HepG2 (cell line): ENCODE results near the gene NPAS2. TPM values are rescaled to one million over a fixed set of nuclear protein-coding genes. Genes with fewer than 3 reads are reported as not detected.

ENCODE experiments used
- FLYWCH1 ChIP-seq: sonication (generic); formaldehyde crosslinking; IDR thresholded peaks from 2 replicates; pipeline ENCODE4 v1.8.1; 2023; ENCODE audit warnings: mild to moderate bottlenecking, missing genetic modification reagents
- GATAD2A ChIP-seq: IDR thresholded peaks from 2 replicates; pipeline ENCODE4 v1.6.1; 2016
- RBFOX2 ChIP-seq: fragments of 200-400 bp; formaldehyde crosslinking; IDR thresholded peaks from 2 replicates; pipeline ENCODE4 v1.6.1; 2017; ENCODE audit warnings: low read depth, mild to moderate bottlenecking, low read length
- TEAD3 ChIP-seq: optimal IDR thresholded peaks from 2 replicates; pipeline ENCODE3; 2016; ENCODE audit warnings: borderline replicate concordance
- YEATS4 ChIP-seq: sonication (generic); formaldehyde crosslinking; IDR thresholded peaks from 2 replicates; pipeline ENCODE4 v1.4.0; 2020; ENCODE audit warnings: missing genetic modification reagents, borderline replicate concordance
- ZEB1 ChIP-seq: IDR thresholded peaks from 2 replicates; pipeline ENCODE4 v1.6.1; 2012; ENCODE audit warnings: mild to moderate bottlenecking, low read depth, inconsistent platforms; ENCODE audit not compliant: insufficient replicate concordance
- ZFAT ChIP-seq: sonication (generic); formaldehyde crosslinking; conservative IDR thresholded peaks from 2 replicates; pipeline ENCODE4 v1.8.1; 2023; ENCODE audit warnings: missing genetic modification reagents, inconsistent platforms
- ZMAT3 ChIP-seq: sonication (generic); formaldehyde crosslinking; conservative IDR thresholded peaks from 2 replicates; pipeline ENCODE4 v1.7.0; 2021; ENCODE audit warnings: missing genetic modification reagents
- ZMYM2 ChIP-seq: sonication (generic); formaldehyde crosslinking; IDR thresholded peaks from 2 replicates; pipeline ENCODE4 v1.8.0; 2022; ENCODE audit warnings: mild to moderate bottlenecking, missing genetic modification reagents
- ZNF143 ChIP-seq: sonication (generic); formaldehyde crosslinking; IDR thresholded peaks from 2 replicates; pipeline ENCODE4 v1.4.0; 2020; ENCODE audit warnings: missing genetic modification reagents
- ZNF3 ChIP-seq: IDR thresholded peaks from 2 replicates; pipeline ENCODE4 v1.7.0; 2017; ENCODE audit warnings: inconsistent platforms
- ZNF326 ChIP-seq: sonication (generic); formaldehyde crosslinking; IDR thresholded peaks from 2 replicates; pipeline ENCODE4 v1.4.0; 2020; ENCODE audit warnings: missing genetic modification reagents, borderline replicate concordance
- ZNF543 ChIP-seq: sonication (generic); formaldehyde crosslinking; IDR thresholded peaks from 2 replicates; pipeline ENCODE4 v1.4.0; 2020; ENCODE audit warnings: mild to moderate bottlenecking, missing genetic modification reagents
- ZNF670 ChIP-seq: sonication (generic); formaldehyde crosslinking; IDR thresholded peaks from 2 replicates; pipeline ENCODE4 v1.8.0; 2022; ENCODE audit warnings: mild to moderate bottlenecking, missing genetic modification reagents, borderline replicate concordance
- ZNF782 ChIP-seq: sonication (generic); formaldehyde crosslinking; IDR thresholded peaks from 2 replicates; pipeline ENCODE4 v1.4.0; 2020; ENCODE audit warnings: missing genetic modification reagents, mild to moderate bottlenecking, borderline replicate concordance
- polyA plus RNA-seq, 8 experiments: library from polyadenylated mRNA; depleted of rRNA in 3 of 8; stranded (reverse) in 7 of 8; unstranded in 1 of 8; fragments of >200 nt; fragmentation: Illumina TruSeq in 4 of 8; extraction: Trizol in 4 of 8; gene quantifications; 2 replicates each; pipeline versions ENCODE4 v1.2.1 to v1.2.3, GENCODE V29; 2011 to 2016; ENCODE audit warnings: low read depth in 4 of 8, missing spikeins in 1 of 8, mixed read lengths in 1 of 8; ENCODE audit not compliant: insufficient read depth in 1 of 8
- total RNA-seq, 5 experiments: library from RNA; depleted of rRNA; stranded (reverse); fragments of >200 nt; fragmentation: Illumina TruSeq; extraction: Trizol; gene quantifications; 2 replicates each; pipeline ENCODE4 v1.2.3, GENCODE V29; 2016; ENCODE audit warnings: low read depth in 1 of 5
- TF ChIP-seq, protein P1 (sequence below): sonication (generic); formaldehyde crosslinking; IDR thresholded peaks from 2 replicates; pipeline ENCODE4 v1.4.0; 2020; ENCODE audit warnings: mild to moderate bottlenecking, missing genetic modification reagents
- TF ChIP-seq, protein P2 (sequence below): sonication (generic); formaldehyde crosslinking; IDR thresholded peaks from 2 replicates; pipeline ENCODE4 v1.5.1; 2020; ENCODE audit warnings: missing genetic modification reagents, mild to moderate bottlenecking, borderline replicate concordance
- TF ChIP-seq, protein P3 (sequence below): IDR thresholded peaks from 2 replicates; pipeline ENCODE4 v1.6.1; 2012; ENCODE audit warnings: inconsistent platforms
- TF ChIP-seq, protein P4 (sequence below): sonication (generic); formaldehyde crosslinking; IDR thresholded peaks from 2 replicates; pipeline ENCODE4 v1.4.0; 2020; ENCODE audit warnings: missing genetic modification reagents, borderline replicate concordance

Gene NPAS2
- total and polyA plus RNA-seq, 2 of the 13 experiments (the other 11 are each of a cell fraction or from before 2014, with no cell fraction given) = 14.8 to 37.5 TPM

DNA sequence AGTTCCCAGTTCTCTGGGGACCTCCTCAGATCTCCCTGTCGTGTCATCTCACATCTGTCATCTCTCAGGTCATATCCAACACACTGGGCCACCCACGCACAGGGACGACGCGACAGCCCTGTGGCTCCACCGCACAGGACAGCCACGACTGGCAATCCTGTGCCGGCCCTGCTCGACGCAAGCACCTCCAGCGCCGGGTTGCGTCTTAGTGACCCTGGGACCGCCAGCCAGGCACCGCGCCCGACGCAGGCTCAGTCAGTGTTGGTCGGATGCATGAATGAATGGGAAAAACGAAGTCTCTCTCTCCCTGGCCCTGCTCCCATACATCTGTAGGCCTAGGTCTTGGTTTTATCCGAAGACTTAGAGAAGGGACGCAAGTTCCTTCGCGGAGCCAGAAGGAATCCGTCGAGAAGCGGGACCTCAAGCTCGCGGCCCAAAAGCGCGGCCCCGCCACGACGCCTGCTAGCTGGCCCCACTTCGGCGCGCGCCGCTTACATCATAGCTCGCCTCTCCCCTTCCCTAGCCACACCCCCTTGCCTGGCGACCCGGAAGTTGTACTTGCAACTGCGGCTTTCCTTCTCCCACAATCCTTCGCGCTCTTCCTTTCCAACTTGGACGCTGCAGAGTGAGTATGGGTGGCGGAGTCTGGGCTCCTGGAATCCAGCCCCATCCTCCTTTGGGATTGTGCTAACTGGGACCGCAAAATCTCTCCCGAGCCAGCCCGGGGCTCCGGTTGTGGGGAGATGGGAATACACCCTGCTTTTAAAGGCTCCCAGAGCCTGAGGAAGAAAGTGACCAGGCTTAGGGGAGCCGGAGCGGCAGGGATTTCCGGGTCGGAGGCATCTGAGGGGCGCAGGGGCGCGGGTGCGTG, 182.0 kb downstream of the NPAS2 start, which contains the start of gene RPL31 (continued):
- TF ChIP-seq, protein P1, sequence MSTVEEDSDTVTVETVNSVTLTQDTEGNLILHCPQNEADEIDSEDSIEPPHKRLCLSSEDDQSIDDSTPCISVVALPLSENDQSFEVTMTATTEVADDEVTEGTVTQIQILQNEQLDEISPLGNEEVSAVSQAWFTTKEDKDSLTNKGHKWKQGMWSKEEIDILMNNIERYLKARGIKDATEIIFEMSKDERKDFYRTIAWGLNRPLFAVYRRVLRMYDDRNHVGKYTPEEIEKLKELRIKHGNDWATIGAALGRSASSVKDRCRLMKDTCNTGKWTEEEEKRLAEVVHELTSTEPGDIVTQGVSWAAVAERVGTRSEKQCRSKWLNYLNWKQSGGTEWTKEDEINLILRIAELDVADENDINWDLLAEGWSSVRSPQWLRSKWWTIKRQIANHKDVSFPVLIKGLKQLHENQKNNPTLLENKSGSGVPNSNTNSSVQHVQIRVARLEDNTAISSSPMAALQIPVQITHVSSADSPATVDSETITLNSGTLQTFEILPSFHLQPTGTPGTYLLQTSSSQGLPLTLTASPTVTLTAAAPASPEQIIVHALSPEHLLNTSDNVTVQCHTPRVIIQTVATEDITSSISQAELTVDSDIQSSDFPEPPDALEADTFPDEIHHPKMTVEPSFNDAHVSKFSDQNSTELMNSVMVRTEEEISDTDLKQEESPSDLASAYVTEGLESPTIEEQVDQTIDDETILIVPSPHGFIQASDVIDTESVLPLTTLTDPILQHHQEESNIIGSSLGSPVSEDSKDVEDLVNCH (CRISPR knock-in tag) = peak; percentile 96
- peak; percentile 96 for TF ChIP-seq ZNF143
- TF ChIP-seq YEATS4 (CRISPR knock-in tag) = peak; percentile 99
- TF ChIP-seq TEAD3 = peak; percentile 93
- TF ChIP-seq, protein P2, sequence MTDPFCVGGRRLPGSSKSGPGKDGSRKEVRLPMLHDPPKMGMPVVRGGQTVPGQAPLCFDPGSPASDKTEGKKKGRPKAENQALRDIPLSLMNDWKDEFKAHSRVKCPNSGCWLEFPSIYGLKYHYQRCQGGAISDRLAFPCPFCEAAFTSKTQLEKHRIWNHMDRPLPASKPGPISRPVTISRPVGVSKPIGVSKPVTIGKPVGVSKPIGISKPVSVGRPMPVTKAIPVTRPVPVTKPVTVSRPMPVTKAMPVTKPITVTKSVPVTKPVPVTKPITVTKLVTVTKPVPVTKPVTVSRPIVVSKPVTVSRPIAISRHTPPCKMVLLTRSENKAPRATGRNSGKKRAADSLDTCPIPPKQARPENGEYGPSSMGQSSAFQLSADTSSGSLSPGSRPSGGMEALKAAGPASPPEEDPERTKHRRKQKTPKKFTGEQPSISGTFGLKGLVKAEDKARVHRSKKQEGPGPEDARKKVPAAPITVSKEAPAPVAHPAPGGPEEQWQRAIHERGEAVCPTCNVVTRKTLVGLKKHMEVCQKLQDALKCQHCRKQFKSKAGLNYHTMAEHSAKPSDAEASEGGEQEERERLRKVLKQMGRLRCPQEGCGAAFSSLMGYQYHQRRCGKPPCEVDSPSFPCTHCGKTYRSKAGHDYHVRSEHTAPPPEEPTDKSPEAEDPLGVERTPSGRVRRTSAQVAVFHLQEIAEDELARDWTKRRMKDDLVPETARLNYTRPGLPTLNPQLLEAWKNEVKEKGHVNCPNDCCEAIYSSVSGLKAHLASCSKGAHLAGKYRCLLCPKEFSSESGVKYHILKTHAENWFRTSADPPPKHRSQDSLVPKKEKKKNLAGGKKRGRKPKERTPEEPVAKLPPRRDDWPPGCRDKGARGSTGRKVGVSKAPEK (CRISPR knock-in tag) = peak; percentile 64; the same call in 1 of the 2 replicates
- TF ChIP-seq FLYWCH1 (CRISPR knock-in tag) = peak; percentile 96
- TF ChIP-seq ZNF3 (CRISPR knock-in tag) = peak; percentile 70
- TF ChIP-seq ZNF326 = no peak
- peak; percentile 81; the same call in 1 of the 2 replicates for TF ChIP-seq GATAD2A (CRISPR knock-in tag)
- peak; percentile 86; the same call in 1 of the 2 replicates for TF ChIP-seq ZNF670 (CRISPR knock-in tag)
- peak; percentile 93; the same call in 1 of the 2 replicates for TF ChIP-seq ZFAT (CRISPR knock-in tag)
- peak; percentile 90 for TF ChIP-seq ZNF782
- TF ChIP-seq ZMAT3 = peak; percentile 87
- TF ChIP-seq, protein P3, sequence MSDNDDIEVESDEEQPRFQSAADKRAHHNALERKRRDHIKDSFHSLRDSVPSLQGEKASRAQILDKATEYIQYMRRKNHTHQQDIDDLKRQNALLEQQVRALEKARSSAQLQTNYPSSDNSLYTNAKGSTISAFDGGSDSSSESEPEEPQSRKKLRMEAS = peak; percentile 100
- TF ChIP-seq ZMYM2 (CRISPR knock-in tag) = peak; percentile 86
- peak; percentile 95 for TF ChIP-seq RBFOX2
- TF ChIP-seq, protein P4, sequence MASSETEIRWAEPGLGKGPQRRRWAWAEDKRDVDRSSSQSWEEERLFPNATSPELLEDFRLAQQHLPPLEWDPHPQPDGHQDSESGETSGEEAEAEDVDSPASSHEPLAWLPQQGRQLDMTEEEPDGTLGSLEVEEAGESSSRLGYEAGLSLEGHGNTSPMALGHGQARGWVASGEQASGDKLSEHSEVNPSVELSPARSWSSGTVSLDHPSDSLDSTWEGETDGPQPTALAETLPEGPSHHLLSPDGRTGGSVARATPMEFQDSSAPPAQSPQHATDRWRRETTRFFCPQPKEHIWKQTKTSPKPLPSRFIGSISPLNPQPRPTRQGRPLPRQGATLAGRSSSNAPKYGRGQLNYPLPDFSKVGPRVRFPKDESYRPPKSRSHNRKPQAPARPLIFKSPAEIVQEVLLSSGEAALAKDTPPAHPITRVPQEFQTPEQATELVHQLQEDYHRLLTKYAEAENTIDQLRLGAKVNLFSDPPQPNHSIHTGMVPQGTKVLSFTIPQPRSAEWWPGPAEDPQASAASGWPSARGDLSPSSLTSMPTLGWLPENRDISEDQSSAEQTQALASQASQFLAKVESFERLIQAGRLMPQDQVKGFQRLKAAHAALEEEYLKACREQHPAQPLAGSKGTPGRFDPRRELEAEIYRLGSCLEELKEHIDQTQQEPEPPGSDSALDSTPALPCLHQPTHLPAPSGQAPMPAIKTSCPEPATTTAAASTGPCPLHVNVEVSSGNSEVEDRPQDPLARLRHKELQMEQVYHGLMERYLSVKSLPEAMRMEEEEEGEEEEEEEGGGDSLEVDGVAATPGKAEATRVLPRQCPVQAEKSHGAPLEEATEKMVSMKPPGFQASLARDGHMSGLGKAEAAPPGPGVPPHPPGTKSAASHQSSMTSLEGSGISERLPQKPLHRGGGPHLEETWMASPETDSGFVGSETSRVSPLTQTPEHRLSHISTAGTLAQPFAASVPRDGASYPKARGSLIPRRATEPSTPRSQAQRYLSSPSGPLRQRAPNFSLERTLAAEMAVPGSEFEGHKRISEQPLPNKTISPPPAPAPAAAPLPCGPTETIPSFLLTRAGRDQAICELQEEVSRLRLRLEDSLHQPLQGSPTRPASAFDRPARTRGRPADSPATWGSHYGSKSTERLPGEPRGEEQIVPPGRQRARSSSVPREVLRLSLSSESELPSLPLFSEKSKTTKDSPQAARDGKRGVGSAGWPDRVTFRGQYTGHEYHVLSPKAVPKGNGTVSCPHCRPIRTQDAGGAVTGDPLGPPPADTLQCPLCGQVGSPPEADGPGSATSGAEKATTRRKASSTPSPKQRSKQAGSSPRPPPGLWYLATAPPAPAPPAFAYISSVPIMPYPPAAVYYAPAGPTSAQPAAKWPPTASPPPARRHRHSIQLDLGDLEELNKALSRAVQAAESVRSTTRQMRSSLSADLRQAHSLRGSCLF (CRISPR knock-in tag) = peak; percentile 87; the same call in 1 of the 2 replicates
- peak; percentile 68 for TF ChIP-seq ZEB1
- TF ChIP-seq ZNF543 (CRISPR knock-in tag) = peak; percentile 99
